Psoas muscle (tissue), 8 donors: ENCODE measurements around the gene HOXB1. TPM values are rescaled to one million over a fixed set of nuclear protein-coding genes. Genes with fewer than 3 reads are reported as not detected.
A peak's percentile ranks its signal among the peaks of the same experiment; 100 is the strongest.

Experiments
- ATAC-seq, 4 donors: fragments of 200-7000 bp; cut with Tn5 transposase; one replicate each; pipeline ENCODE4 v1.9.1; 2020; ENCODE audit warnings: moderate library complexity in 3 of 4, mild to moderate bottlenecking in 2 of 4
- DNase-seq, 2 donors: peaks; one replicate each; pipeline ENCODE4 v3.0.0-alpha.2; 2020
- H3K27ac ChIP-seq: fragments of 200-600 bp; one replicate; pipeline ENCODE4 v1.8.0; 2022
- H3K27me3 ChIP-seq, 3 donors: fragments of 200-600 bp in 1 of 3; one replicate each; pipeline versions ENCODE4 v1.6.1 to v1.8.0; 2013 to 2022; ENCODE audit warnings: low read length in 2 of 3, mild to moderate bottlenecking in 2 of 3, moderate library complexity in 1 of 3; ENCODE audit not compliant: insufficient read depth in 3 of 3
- H3K36me3 ChIP-seq, 2 donors: fragments of 200-600 bp in 1 of 2; one replicate each; pipeline versions ENCODE4 v1.6.1 to v1.8.0; 2013 to 2022; ENCODE audit warnings: low read depth in 1 of 2, mild to moderate bottlenecking in 1 of 2, moderate library complexity in 1 of 2; ENCODE audit not compliant: insufficient read depth in 1 of 2
- H3K4me1 ChIP-seq: fragments of 200-600 bp; one replicate; pipeline ENCODE4 v1.8.0; 2022
- H3K4me3 ChIP-seq: fragments of 200-600 bp; one replicate; pipeline ENCODE4 v1.8.0; 2022; ENCODE audit warnings: mild to moderate bottlenecking
- H3K9me3 ChIP-seq: fragments of 200-600 bp; one replicate; pipeline ENCODE4 v1.8.0; 2022
- WGBS, 3 donors: extraction: QIAGEN DNeasy Blood & Tissue Kit; methylation state at CpG; one replicate each; pipeline versions ENCODE4 v1.1.6 to v1.1.7; 2013; 5-methylcytosine and 5-hydroxymethylcytosine counted together
- intact Hi-C, 2 donors: fragments of 100-400 bp; cut with DNase I; formaldehyde crosslinking; loops; one replicate each; pipeline versions ENCODE4 v1.11.0 to v1.14.2; 2022
- long read RNA-seq, 2 donors: library from polyadenylated mRNA; unstranded; transcript quantifications; one replicate each; pipeline ENCODE4 v2.0.0, GENCODE V29; 2021
- polyA plus RNA-seq, 3 donors: library from polyadenylated mRNA; stranded (reverse); fragments of 200-250 nt; gene quantifications; one replicate each; pipeline ENCODE4 v1.2.3, GENCODE V29; 2013
- total RNA-seq, 4 donors: library from RNA; stranded (reverse); fragmentation: NEBNext Ultra II Directional in 2 of 4; extraction: Animal tissue kit (Norgen Biotek cat#: 25700) in 2 of 4; gene quantifications; one replicate each; pipeline versions ENCODE4 v1.2.1 to v1.2.4, GENCODE V29; 2021 to 2023
- TF ChIP-seq, protein P1 (sequence below): fragments of 200-600 bp; IDR thresholded peaks from one replicate; pipeline ENCODE4 v1.8.0; 2022; ENCODE audit warnings: antibody characterized with exemption
- donor health status: healthy with polysubstance abuse.
- donor health status: DM: no; HTN: no; CAD: no; lungs with moderate emphysema.
- donor health status: Bipolar disorder and iron deficiency.
- donor health status: healthy.
- donor health status: DM: yes; HTN: yes; CAD: no.
- donor health status: DM: no; HTN: no; CAD: no.
- donor health status: DM: no; HTN: no; CAD: no.
- donor health status: DM: yes; HTN: yes; CAD: no.

Gene HOXB1
- total RNA-seq = not detected
- polyA plus RNA-seq = not detected
- long read RNA-seq, donor 1 = 0 reads
- long read RNA-seq, donor 2 = 0 reads

DNA sequence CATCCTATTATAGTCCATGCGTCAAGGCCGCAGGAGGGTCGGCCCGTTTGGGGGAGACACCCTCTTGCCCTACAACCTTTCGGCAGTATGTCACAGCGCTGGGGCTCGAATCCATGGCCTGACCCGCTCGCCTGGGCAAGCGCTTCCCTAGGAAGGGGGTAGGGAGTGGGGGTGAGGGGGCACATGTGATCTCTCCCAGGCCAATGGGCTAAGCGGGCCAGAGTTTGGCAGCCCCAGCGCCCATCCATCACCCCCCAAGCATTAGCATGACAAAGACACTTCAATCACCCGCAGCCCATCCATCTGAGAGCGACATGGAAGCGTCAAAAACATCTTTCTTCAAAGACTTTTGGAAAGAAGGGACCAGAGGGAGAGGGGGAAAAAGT, at the start of gene HOXB1:
HOXB1 (minus strand) TSS at position 125 of the 386 bp plus-strand sequence; CDS start at position 18, 107 bp downstream.
- TF ChIP-seq, protein P1, sequence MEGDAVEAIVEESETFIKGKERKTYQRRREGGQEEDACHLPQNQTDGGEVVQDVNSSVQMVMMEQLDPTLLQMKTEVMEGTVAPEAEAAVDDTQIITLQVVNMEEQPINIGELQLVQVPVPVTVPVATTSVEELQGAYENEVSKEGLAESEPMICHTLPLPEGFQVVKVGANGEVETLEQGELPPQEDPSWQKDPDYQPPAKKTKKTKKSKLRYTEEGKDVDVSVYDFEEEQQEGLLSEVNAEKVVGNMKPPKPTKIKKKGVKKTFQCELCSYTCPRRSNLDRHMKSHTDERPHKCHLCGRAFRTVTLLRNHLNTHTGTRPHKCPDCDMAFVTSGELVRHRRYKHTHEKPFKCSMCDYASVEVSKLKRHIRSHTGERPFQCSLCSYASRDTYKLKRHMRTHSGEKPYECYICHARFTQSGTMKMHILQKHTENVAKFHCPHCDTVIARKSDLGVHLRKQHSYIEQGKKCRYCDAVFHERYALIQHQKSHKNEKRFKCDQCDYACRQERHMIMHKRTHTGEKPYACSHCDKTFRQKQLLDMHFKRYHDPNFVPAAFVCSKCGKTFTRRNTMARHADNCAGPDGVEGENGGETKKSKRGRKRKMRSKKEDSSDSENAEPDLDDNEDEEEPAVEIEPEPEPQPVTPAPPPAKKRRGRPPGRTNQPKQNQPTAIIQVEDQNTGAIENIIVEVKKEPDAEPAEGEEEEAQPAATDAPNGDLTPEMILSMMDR = no peak
- Histone ChIP-seq H3K9me3 (no peaks in the 10 kb centered on the region), H3K36me3 (no peaks in the 10 kb centered on the region), H3K4me1 (no peaks in the 10 kb centered on the region), H3K27me3 (peaks cover 0 to 22% (median 7%) of the 10 kb centered on the region in 3 donors), H3K4me3 (no peak within 1 kb of the TSS), H3K27ac (no peak within 1 kb of the TSS)
- intact Hi-C loops = no loop called here
- DNase-seq (peak in 1 of 2 donors; percentile 52), ATAC-seq (no peak)
- 81 to 85% (median 83%) methylated on average over 15 of the region's 15 CpGs for WGBS, 3 donors

DNA sequence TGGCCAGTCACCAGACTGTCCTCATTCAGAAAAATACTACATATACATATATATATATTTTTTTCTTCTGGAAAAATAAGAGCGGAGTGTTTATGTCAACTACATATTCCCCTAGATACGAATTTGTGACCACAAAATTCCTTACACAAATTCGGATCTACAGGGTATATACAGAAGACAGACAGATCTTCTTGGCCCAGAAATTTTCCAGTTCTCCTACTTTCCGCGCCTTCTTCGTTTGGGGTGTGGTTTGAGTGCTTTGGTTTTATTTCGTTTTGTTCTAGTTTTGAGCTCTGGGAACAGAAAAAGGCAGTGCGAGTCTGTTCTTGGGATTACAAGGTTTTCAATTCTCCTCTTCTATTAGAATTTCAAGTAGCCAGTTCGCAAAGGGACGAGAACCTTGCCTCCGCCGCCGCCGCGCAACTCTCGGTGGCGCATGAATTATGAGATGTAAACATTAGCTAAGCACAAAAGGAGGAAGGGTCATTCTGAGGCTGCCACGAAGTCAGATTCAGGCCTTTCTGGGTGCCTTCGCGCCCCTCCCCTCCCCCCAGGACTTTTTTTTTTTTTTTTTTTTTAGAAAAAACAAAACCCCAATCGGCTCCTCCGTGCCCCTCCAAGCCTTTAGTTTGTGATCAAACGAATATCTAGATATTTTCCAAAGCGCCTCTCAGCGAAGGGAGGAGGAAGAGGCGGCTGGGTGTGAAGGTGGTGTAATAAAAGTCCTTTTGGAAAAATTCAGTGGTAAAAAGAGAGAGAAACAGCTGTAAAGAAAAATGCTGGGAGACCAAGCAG, 49.1 kb upstream of the HOXB1 start:
- Histone ChIP-seq H3K9me3 (no peaks in the 10 kb centered on the region), H3K27ac (peak overlapping the region; percentile 4), H3K4me1 (no peaks in the 10 kb centered on the region), H3K27me3 (peaks cover 0 to 95% (median 34%) of the 10 kb centered on the region in 3 donors), H3K4me3 (peak overlapping the region; percentile 73), H3K36me3 (no peaks in the 10 kb centered on the region)
- intact Hi-C loops = no loop called here
- TF ChIP-seq, protein P1 = no peak
- DNase-seq (no peak), ATAC-seq (no peak)
- 33 to 47% (median 39%) methylated on average over 26 of the region's 26 CpGs for whole genome bisulfite sequencing, 3 donors

DNA sequence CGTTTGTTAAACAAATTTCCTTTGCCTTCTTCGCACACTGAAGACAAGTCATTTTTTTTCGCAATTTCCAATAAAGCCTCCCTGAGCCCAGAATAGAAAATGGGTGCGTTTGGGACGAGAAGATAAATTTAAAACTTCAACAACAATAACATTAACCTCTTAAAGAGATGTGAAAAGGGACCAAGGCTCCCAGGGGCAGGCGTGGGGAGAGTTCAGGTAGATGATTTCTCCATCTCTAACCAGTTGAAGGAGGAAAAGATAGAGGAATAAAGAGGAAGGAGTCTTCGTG, 48.6 kb upstream of the HOXB1 start:
- Histone ChIP-seq H3K4me3 (peak overlapping the region; percentile 73), H3K27ac (peak overlapping the region; percentile 4), H3K27me3 (peaks cover 0 to 97% (median 36%) of the 10 kb centered on the region in 3 donors), H3K9me3 (no peaks in the 10 kb centered on the region), H3K4me1 (no peaks in the 10 kb centered on the region), H3K36me3 (no peaks in the 10 kb centered on the region)
- ATAC-seq (no peak), DNase-seq (no peak)
- intact Hi-C loops = no loop called here
- 28 to 33% (median 32%) methylated on average over 7 of the region's 7 CpGs for WGBS, 3 donors
- TF ChIP-seq, protein P1 = no peak

DNA sequence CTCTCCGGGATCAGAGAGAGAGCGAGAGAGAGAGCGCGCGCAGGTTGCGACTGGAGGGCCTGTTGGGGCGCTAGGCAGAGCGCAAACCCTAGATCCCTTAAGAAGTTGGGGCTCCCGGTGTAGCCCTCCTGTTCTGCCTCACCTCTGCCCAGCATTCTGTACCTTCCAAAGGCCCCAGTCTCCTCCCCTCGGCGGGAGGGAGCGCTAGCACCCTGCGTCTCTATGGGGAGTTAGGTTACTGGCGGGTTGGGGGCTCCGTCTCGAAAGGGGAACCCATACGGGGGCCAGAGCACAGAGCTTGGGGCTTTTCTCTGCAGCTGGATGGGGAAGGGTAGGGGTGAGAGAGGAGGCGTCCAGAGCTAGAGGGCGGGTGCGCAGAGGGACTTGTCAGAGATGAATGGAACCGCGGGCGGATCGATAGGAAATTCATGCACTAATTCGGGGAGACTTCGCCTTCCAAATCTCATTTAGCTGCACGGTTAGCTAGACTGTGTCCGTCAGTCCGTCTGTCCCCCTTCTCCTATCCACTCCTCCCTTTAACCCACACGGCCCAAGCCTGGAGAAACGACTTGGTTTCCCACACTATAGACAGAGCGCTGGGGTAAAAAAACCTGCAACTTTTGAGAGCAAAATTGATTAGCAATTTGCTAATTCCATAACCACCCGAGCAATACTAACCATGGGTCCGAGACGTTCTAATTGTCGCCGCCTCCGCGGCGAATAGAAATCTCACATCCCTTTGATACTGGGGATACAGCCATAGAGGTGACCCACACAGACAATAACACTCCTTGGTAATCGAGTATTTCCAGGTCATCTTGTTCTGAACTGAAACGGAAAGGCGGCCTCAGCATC, 48.0 kb upstream of the HOXB1 start:
- intact Hi-C loops = no loop called here
- Histone ChIP-seq H3K27ac (peak overlapping the region; percentile 65), H3K36me3 (no peaks in the 10 kb centered on the region), H3K4me1 (no peaks in the 10 kb centered on the region), H3K27me3 (peaks cover 0 to 97% (median 37%) of the 10 kb centered on the region in 3 donors), H3K9me3 (no peaks in the 10 kb centered on the region), H3K4me3 (peak overlapping the region; percentile 73)
- DNase-seq (no peak), ATAC-seq (peak; percentile 6 to 35 (median 19))
- WGBS, 3 donors = 10 to 14% (median 12%) methylated on average over 42 to 43 of the region's 43 CpGs
- TF ChIP-seq, protein P1 = no peak
